Osteocyte (in vitro differentiated cells): Measurements from ENCODE around the gene GADD45A. TPM values are rescaled to one million over a fixed set of nuclear protein-coding genes. Genes with fewer than 3 reads are reported as not detected.
A peak's percentile ranks its signal among the peaks of the same experiment; 100 is the strongest.

ENCODE experiments used
- DNase-seq: peaks from one replicate; pipeline ENCODE4 v3.0.0; 2021; ENCODE audit warnings: mixed read lengths; ENCODE audit not compliant: unreplicated experiment; ENCODE audit errors: extremely low spot score
- H3K27ac Mint-ChIP-seq: one replicate; pipeline ENCODE4 v1.8.0; 2021; ENCODE audit warnings: mild to moderate bottlenecking, mixed read lengths; ENCODE audit not compliant: unreplicated experiment
- H3K27me3 Mint-ChIP-seq: one replicate; pipeline ENCODE4 v1.8.0; 2021; ENCODE audit warnings: mixed read lengths; ENCODE audit not compliant: unreplicated experiment
- H3K36me3 Mint-ChIP-seq: one replicate; pipeline ENCODE4 v1.8.0; 2021; ENCODE audit warnings: mixed read lengths; ENCODE audit not compliant: unreplicated experiment
- H3K4me1 Mint-ChIP-seq: one replicate; pipeline ENCODE4 v1.8.0; 2021; ENCODE audit warnings: mixed read lengths; ENCODE audit not compliant: unreplicated experiment
- H3K4me3 Mint-ChIP-seq: one replicate; pipeline ENCODE4 v1.8.0; 2021; ENCODE audit warnings: mild to moderate bottlenecking, moderate library complexity, mixed read lengths; ENCODE audit not compliant: unreplicated experiment
- H3K9me3 Mint-ChIP-seq: one replicate; pipeline ENCODE4 v1.8.0; 2021; ENCODE audit warnings: mixed read lengths; ENCODE audit not compliant: unreplicated experiment
- total RNA-seq: library from RNA; stranded (reverse); gene quantifications from 2 replicates; pipeline ENCODE4 v1.2.1, GENCODE V29; 2021
- TF ChIP-seq, protein P1 (sequence below): fragments of 200-600 bp; sonication (generic); IDR thresholded peaks from 2 replicates; pipeline ENCODE4 v1.5.0; 2021; ENCODE audit warnings: antibody characterized with exemption, mild to moderate bottlenecking, moderate library complexity

Gene GADD45A
- total RNA-seq, 1 donor from 2014 or later, result 45.3 TPM

DNA sequence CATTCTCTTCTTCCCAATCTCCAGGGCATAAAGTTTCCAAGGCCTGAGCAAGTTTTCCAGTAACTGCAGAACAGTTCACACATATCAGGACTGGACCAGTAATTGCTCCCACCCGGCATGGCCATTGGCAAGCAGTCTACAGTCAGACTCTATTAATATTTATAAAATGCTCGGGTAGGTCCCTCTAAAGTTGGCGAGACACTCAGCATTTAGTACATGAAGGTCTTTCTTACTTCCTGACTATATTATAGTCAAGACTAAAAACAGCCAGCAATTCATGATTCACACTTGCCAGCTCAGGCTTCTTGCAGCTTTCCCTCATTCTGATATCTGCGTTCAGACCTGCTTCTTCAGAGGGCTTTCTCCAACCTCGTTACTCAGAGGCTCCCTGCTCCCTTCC is 25.4 kb downstream of the GADD45A start:
- peaks cover 52% of the 10 kb centered on the region for H3K4me1 Mint-ChIP-seq
- no peak for DNase-seq
- no peaks in the 10 kb centered on the region for H3K9me3 Mint-ChIP-seq
- TF ChIP-seq, protein P1, sequence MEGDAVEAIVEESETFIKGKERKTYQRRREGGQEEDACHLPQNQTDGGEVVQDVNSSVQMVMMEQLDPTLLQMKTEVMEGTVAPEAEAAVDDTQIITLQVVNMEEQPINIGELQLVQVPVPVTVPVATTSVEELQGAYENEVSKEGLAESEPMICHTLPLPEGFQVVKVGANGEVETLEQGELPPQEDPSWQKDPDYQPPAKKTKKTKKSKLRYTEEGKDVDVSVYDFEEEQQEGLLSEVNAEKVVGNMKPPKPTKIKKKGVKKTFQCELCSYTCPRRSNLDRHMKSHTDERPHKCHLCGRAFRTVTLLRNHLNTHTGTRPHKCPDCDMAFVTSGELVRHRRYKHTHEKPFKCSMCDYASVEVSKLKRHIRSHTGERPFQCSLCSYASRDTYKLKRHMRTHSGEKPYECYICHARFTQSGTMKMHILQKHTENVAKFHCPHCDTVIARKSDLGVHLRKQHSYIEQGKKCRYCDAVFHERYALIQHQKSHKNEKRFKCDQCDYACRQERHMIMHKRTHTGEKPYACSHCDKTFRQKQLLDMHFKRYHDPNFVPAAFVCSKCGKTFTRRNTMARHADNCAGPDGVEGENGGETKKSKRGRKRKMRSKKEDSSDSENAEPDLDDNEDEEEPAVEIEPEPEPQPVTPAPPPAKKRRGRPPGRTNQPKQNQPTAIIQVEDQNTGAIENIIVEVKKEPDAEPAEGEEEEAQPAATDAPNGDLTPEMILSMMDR, result no peak
- peak overlapping the region; percentile 74 for H3K27ac Mint-ChIP-seq
- H3K27me3 Mint-ChIP-seq, result no peaks in the 10 kb centered on the region
- H3K36me3 Mint-ChIP-seq, result peaks cover 17% of the 10 kb centered on the region
- H3K4me3 Mint-ChIP-seq, result no peak overlapping the region

DNA sequence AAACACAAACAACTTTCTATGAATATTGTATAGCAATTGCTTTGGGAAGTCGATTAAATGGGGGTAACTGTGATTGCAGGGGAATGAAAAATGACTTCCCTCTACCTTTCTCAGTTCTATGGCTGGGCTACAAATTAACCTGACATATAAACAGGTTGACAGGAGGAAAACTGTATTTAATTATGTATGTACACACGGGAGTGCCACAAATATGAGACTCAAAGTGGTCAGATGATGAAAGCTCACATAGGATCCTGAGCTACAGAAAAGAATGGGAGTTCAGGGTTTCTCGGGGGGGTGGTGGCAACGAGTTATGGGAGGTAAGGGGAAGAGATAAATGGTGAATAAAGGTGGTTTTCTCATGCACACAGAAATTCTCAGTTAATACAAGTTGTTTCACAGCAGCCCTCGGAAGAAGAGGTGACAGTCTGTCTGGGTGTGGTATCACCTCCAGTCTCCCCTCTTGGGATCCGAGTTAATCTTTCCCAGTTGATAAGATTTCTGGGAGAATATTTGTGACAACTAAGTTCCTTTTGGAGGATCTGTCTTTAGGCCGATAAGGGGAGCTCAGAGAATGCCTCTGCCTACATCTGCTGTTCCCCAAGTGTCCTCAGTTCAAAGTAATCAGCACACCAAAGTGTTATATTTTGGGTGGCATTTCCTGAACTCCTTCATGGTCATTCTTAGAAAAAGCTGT is 26.3 kb downstream of the GADD45A start:
- H3K9me3 Mint-ChIP-seq, result no peaks in the 10 kb centered on the region
- DNase-seq, result no peak
- H3K27ac Mint-ChIP-seq, result peak overlapping the region; percentile 74
- TF ChIP-seq, protein P1, result no peak
- H3K4me3 Mint-ChIP-seq, result no peak overlapping the region
- peaks cover 48% of the 10 kb centered on the region for H3K4me1 Mint-ChIP-seq
- peaks cover 8% of the 10 kb centered on the region for H3K36me3 Mint-ChIP-seq
- H3K27me3 Mint-ChIP-seq, result no peaks in the 10 kb centered on the region

DNA sequence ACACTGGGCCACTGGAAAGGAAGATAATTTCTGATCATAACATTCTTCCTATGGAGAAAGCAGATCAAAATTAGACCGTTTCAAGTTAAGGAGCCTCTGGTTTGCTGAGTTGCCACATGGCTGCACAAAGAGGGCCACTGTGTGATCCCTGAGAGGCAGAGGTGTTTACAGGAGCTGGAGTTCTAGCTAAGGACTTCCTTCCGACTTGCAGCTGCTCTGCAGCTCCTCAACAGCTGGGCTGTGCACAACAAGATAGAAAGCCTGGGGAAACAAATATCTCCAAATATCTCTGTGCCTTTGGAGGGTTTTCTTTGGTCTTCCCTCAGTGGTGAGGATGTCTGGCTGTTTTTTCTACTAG is 26.8 kb downstream of the GADD45A start:
- H3K27me3 Mint-ChIP-seq, result no peaks in the 10 kb centered on the region
- H3K27ac Mint-ChIP-seq, result peak overlapping the region; percentile 10
- no peaks in the 10 kb centered on the region for H3K9me3 Mint-ChIP-seq
- TF ChIP-seq, protein P1, result no peak
- no peak for DNase-seq
- H3K4me1 Mint-ChIP-seq, result peaks cover 45% of the 10 kb centered on the region
- no peak overlapping the region for H3K4me3 Mint-ChIP-seq
- peaks cover 4% of the 10 kb centered on the region for H3K36me3 Mint-ChIP-seq

DNA sequence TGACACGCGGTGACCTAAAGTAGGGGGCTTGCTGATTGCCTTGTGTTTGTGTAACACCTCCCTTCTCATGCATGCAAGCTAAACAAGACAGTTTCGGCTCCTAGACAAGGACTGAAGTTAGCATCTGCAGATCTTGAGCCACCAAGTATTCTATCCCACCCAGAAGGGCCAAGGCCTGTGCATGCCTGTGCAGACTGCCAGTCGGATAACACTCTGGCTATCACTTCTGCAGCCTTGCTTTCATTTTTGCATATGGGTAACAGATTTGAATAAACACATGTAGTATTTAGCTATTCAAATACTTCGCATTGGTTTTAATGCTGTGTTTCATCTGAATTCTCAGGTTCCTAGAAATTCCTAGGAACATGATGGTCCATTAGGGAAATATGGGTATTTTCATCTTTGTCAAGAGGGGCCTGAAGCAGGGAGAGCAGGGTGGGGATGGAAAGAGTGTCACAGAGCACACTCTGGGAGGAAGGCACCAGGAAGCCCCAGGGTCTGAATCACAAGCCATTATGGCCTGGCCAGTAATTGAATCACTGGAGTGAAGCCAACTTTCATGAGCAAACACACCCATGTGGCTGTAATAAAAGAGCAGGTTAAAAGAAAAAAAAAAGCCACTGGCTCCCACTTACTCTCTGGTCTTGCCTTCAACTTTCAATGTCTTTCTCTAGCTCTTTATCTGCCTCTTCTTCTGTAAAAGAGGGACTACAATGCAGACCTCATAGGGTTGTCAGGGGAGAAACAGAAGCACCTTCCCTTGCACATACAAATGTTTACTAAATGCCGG is 28.3 kb downstream of the GADD45A start:
- Mint-ChIP-seq H3K36me3 (peaks cover 4% of the 10 kb centered on the region), H3K9me3 (no peaks in the 10 kb centered on the region), H3K4me1 (peaks cover 40% of the 10 kb centered on the region), H3K27ac (peak overlapping the region; percentile 48), H3K27me3 (no peaks in the 10 kb centered on the region), H3K4me3 (no peak overlapping the region)
- DNase-seq, result peak; percentile 27
- TF ChIP-seq, protein P1, result no peak

DNA sequence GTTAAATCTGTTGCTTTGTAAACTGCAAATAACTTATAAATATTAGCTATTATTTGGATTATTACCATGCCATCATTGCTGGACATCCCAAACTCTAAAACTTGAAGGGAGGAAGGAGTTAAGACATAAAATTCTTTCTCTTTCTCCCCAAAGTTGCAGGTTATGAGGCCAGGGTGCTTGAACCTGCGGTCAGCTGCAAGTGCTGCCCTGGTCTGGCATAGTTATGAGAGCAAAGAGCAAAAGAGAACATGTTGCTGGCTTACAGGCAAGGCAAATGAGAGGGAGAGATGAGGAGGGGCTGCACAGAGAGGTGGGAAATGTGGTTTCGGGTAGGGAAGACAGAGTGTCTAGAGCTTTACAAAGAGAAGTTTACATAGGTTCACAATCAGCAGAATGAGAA is 30.8 kb downstream of the GADD45A start:
- H3K36me3 Mint-ChIP-seq, result peaks cover 6% of the 10 kb centered on the region
- H3K27me3 Mint-ChIP-seq, result no peaks in the 10 kb centered on the region
- no peaks in the 10 kb centered on the region for H3K9me3 Mint-ChIP-seq
- DNase-seq, result no peak
- H3K27ac Mint-ChIP-seq, result no peak overlapping the region
- H3K4me1 Mint-ChIP-seq, result peaks cover 43% of the 10 kb centered on the region
- TF ChIP-seq, protein P1, result no peak
- no peak overlapping the region for H3K4me3 Mint-ChIP-seq
